ENCODE measurements around the gene MCTP1. TPM values are rescaled to one million over a fixed set of nuclear protein-coding genes. Genes with fewer than 3 reads are reported as not detected.

The MCTP1 gene
- total RNA-seq, 1 experiment from 2014 or later = 2.5 TPM

- Mint-ChIP-seq H3K9me3 (no peaks in the 10 kb centered on the region), H3K4me3 (no peak overlapping the region)
- no peak for DNase-seq
Measured at GRCh38 chr5:94870511-94871183, 414.2 kb downstream of the MCTP1 start.

More at GRCh38 chr5:94870511-94871183, 414.2 kb downstream of the MCTP1 start:
- Histone ChIP-seq H3K27ac (ENCODE audit: insufficient read length, low read depth, low read length) (no peak overlapping the region), H3K56ac (ENCODE audit: insufficient read length, low read depth, low read length) (no peak overlapping the region), H2BK20ac (ENCODE audit: low read depth, low read length, poor library complexity, severe bottlenecking) (no peak overlapping the region), H3K23ac (ENCODE audit: insufficient read length, low read depth, low read length) (no peak overlapping the region), H2BK120ac (ENCODE audit: low read depth, low read length, poor library complexity, severe bottlenecking) (no peak overlapping the region), H3K4me1 (ENCODE audit: insufficient read depth, low read length) (no peaks in the 10 kb centered on the region; the same call in 1 of the 2 replicates), H2BK5ac (ENCODE audit: insufficient read length, low read length) (no peak overlapping the region), H3K4ac (ENCODE audit: low read depth, low read length) (no peak overlapping the region), H4K91ac (ENCODE audit: insufficient read length, low read depth, low read length) (no peak overlapping the region), H3K23me2 (ENCODE audit: insufficient read length, low read depth, low read length, poor library complexity, severe bottlenecking) (no peaks in the 10 kb centered on the region), H3K4me2 (ENCODE audit: insufficient read depth, insufficient read length, low read length) (no peak overlapping the region), H4K5ac (ENCODE audit: insufficient read length, low read depth, low read length) (no peak overlapping the region), H3K18ac (ENCODE audit: insufficient read length, low read depth, low read length) (no peak overlapping the region), H3K14ac (ENCODE audit: insufficient read depth, low read length) (no peak overlapping the region), H3K9me3 (ENCODE audit: control insufficient read depth, low read depth, low read length) (no peaks in the 10 kb centered on the region), H4K20me1 (ENCODE audit: control insufficient read depth, insufficient read depth, insufficient read length) (no peaks in the 10 kb centered on the region), H2AK5ac (ENCODE audit: insufficient read length, low read length) (no peak overlapping the region), H3T11ph (ENCODE audit: low read length) (no peak overlapping the region), H2BK12ac (ENCODE audit: insufficient read length, low read depth, low read length) (no peak overlapping the region), H3K79me1 (ENCODE audit: insufficient read depth, low read depth, low read length, poor library complexity, severe bottlenecking) (no peaks in the 10 kb centered on the region), H4K8ac (replicated peaks; ENCODE audit: insufficient read length, low read depth, low read length) (no peak overlapping the region), H3K79me2 (ENCODE audit: insufficient read depth, low read length) (no peaks in the 10 kb centered on the region), H3K27me3 (ENCODE audit: insufficient read depth, low read length) (no peaks in the 10 kb centered on the region), H2BK15ac (ENCODE audit: low read depth, low read length) (no peak overlapping the region), H3K9ac (ENCODE audit: extremely low read depth, insufficient read length, low read length) (no peak overlapping the region), H2AFZ (ENCODE audit: low read length) (no peak overlapping the region)
- WGBS (ENCODE audit: extremely low coverage, insufficient read length, low lambda C conversion rate) = no CpG with 5 or more reads among the region's 13 CpGs
- Mint-ChIP-seq H3K27me3 (ENCODE audit: low read depth) (no peaks in the 10 kb centered on the region; the same call in 1 of the 2 replicates), H3K36me3 (ENCODE audit: insufficient read depth in 1 of 3, low read depth in 3 of 3) (no peaks in the 10 kb centered on the region), H3K4me1 (peaks cover 32 to 46% of the 10 kb centered on the region in 2 experiments), H3K27ac (peak overlapping the region in 1 of 3 experiments; percentile 48; a peak in 3 of 7 replicates)
- TF ChIP-seq CTCF (conservative IDR thresholded peaks at IDR 0.05) = no peak

Data from H9 (cell line).